ENCODE measurements around the gene TOR1AIP2.

TOR1AIP2 gene
- 162 to 289 (median 222) reads per million in 18 experiments for total RNA-seq

- peak; percentile 78 to 86 for DNase-seq
Observed at GRCh38 chr1:179877586-179878265, at the start of gene TOR1AIP2. TSS of gene TOR1AIP2 (minus strand) at chr1:179877803. CDS start at chr1:179852665, 25,138 bp downstream.

DNA sequence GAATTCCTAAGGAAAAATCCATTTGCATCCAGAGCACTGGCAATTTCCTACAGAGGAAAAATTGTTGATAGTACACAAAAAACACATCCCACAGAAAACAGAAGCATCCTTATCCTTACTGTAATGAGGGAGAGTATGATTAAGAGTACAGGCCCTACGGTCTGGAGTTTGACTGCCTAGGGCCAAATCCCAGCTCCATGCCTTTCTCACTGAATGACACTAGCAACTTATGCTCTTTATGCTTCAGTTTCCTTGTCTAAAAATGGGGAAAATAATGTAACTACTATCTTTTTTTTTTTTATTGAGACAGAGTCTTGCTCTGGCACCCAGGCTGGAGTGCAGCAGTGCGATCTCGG lies 49.2 kb upstream of the TOR1AIP2 start:
- no peak for DNase-seq

GRCh38 chr1:179925922-179926849 lies 48.6 kb upstream of the TOR1AIP2 start:
- peak; percentile 1 to 19 for DNase-seq

- DNase-seq: no peak
Observed at GRCh38 chr1:179925302-179925701, 47.7 kb upstream of the TOR1AIP2 start.

GRCh38 chr1:179924268-179924667 lies 46.7 kb upstream of the TOR1AIP2 start:
- DNase-seq: no peak

DNA sequence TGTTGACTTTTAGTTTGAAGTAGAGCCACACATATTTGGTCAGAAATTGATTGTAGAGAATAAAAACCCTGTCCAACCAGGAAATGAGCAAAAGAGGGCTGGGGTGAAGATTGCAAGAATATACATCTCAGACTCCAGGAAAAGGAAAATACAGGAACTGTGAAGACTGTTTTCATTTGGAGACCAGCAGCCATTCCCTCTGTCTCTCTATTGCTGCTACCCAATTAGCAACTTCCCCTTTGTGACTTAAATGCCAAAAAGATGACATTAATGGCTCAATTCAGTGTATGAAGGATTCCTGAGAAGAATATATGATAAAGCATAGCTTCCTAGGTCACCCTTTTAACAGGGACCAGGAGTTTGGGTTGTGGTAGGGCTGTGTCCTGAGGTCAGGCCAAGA lies 45.4 kb upstream of the TOR1AIP2 start:
- peak in 1 of 2 donors; percentile 10 for DNase-seq

DNA sequence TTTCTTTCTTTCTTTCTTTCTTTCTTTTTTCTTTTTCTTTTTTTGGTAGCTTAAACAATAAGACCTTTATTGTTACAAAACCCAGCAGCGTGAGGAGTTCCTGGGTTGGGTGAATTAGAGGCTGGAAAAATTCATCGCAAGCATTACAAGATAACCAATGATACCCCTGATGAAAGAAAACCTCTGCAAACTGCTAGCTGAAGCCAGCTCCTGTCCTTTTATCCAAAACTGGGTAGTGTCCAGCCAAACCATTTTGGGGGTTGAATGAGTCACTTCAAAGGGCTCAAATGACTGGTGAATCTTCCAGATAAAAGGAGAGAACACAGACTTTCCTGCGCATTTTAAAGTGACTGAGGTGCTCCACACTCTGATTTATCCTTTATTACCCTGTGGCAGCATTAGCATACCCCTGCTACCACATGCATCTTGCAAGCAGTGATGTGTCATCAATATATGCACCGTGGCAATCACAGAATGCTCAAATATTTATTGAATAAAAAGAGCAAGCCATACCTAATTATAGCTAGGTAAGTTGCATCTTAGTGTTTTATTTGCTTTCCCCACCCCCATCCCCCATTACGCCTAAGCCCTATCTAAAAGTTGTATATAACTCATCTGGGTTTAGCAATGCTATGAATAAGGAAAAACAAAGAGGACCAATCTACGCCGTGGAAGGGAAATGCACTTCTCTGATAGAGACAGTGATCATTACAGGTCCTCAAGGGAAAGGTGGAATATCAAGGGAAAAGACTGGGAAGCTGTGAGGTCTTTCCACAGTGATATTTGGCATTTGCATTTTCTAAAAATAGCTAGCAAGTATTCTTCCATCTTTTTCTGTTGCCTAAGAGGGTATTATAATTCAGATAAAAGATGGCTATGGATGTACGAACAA lies 44.6 kb upstream of the TOR1AIP2 start:
- no peak for DNase-seq

DNA sequence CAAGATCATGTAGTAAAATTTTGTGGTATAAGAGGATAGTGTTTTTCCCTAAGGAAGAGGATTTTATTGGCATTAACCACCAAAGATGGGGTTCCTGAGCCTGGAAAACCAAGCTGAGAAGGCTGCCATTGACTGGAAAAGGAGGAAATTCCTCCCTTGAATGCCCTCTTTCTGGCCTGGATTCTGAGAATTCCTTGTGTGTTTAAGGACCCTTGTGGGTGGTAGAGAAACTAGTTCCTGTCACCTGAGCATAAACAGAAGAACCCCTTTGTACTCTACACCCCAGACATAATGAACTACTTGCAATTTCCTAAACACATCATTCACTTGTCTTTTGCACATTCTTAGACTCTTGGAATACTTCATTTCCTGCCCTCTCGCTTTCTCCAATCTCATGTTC lies 43.9 kb upstream of the TOR1AIP2 start:
- no peak for DNase-seq

DNA sequence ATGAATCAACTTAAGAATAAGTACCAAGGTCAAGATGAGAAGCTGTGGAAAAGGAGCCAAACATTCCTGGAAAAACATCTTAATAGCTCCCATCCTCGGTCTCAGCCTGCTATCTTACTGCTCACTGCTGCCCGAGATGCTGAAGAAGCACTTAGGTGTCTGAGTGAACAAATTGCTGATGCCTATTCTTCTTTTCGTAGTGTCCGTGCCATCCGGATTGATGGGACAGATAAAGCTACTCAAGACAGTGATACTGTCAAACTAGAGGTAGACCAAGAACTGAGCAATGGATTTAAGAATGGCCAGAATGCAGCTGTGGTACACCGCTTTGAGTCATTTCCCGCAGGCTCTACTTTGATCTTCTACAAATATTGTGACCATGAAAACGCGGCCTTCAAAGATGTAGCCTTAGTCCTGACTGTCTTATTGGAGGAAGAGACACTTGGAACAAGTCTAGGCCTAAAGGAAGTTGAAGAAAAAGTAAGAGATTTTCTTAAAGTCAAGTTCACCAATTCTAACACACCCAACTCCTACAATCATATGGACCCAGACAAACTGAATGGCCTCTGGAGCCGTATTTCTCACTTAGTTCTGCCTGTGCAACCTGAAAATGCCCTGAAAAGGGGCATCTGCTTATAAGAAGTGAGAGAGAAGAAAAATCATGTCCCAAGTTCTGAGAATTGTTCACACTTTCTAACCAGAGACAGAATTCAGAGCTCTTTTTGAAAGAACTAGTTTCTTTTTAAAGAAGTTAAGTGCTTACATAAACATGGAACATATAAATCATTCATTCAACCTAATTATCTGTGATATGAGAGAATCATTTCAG lies 40.2 kb upstream of the TOR1AIP2 start:
- no peak for DNase-seq

DNA sequence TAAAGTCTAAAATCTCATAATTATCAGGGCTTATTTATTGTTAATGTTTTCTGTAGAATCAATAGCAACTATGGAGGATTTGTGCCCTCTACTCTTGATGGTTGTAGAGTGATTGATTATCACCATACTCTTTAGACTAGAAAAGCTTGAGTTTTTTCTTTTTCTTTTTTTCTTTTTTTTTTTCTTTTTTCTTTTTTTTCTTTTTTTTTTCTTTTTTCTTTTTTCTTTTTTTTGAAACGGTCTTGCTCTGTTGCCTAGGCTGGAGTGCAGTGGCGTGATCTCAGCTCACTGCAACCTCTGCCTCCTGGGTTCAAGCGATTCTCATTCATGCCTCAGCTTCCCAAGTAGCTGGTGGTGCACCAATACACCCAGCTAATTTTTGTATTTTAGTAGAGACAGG lies 34.2 kb upstream of the TOR1AIP2 start:
- DNase-seq: no peak

- no peak for DNase-seq
Observed at GRCh38 chr1:179910934-179911333, 33.3 kb upstream of the TOR1AIP2 start.

- no peak for DNase-seq
Observed at GRCh38 chr1:179889589-179889988, 12.0 kb upstream of the TOR1AIP2 start.

DNA sequence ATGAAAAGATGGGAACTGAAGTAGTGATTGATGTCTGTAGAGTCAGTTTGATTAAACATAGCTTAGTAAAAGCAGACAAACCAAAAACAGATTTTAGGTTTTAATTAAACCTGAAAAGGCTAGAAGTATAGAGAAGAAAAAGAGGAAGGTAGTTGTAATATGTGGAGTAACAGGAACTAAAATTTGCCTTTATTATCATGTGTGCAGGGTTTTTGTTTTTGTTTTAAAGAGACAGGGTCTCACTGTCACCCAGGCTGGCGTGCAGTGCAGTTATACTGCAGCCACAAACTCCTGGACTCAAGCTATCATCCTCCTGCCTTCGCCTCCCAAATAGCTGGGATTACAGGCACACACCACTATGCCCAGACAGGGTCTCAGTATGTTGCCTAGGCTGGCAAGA lies 10.5 kb upstream of the TOR1AIP2 start:
- peak in 1 of 2 donors; percentile 38 for DNase-seq

DNA sequence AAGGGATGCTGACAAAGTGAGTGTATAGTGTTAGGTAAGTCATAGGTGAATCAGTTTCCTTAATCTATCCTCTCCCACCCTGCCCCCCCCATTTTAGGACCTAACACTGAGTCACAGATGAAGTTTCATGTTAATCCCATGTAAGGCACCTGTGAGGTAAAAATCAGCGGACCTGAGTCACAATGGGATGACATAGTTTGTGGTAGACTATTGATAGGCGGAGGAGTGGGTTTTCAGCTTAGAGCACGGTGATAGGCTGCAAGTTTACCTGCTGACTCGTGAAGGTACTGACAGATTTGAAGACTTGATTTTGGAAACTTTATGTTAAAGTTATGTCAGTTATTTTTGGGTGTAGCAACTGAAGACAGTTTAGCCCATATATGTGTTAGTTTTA lies 6.1 kb upstream of the TOR1AIP2 start:
- DNase-seq: no peak

DNA sequence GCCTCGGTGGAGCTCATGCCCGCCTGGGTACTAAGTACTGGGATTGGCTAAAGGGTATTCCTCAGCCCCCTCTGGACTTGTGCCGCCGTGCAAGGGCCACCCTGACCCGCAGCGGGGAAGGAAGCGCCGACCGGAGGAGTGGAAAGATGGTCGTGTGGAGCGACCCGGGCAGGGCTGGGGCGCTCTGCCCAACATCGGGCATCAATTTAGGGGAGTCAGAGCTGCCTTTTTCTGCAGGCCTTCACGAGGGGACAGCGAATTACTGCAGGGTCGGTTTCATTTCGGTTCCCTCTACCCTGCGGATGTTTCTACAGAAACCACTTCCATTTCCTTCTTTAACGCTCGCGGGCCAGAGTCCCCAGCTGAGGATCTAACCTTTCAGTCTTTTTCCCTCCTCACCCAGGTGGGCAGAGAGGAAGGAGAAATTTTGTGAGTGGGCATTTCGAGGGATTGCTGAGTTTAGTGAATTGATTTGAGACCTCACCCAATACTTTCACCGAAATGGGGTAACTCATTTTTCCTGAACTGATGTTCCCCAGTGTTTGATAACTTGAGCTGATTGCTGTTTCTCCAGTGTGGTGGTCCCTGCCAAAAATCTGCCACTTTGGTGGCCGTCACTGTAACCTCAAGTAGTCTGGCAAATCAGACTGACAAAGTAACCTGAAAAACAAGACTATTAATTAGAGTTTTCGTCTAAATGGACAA lies 5.6 kb upstream of the TOR1AIP2 start:
- peak; percentile 26 to 44 for DNase-seq

DNA sequence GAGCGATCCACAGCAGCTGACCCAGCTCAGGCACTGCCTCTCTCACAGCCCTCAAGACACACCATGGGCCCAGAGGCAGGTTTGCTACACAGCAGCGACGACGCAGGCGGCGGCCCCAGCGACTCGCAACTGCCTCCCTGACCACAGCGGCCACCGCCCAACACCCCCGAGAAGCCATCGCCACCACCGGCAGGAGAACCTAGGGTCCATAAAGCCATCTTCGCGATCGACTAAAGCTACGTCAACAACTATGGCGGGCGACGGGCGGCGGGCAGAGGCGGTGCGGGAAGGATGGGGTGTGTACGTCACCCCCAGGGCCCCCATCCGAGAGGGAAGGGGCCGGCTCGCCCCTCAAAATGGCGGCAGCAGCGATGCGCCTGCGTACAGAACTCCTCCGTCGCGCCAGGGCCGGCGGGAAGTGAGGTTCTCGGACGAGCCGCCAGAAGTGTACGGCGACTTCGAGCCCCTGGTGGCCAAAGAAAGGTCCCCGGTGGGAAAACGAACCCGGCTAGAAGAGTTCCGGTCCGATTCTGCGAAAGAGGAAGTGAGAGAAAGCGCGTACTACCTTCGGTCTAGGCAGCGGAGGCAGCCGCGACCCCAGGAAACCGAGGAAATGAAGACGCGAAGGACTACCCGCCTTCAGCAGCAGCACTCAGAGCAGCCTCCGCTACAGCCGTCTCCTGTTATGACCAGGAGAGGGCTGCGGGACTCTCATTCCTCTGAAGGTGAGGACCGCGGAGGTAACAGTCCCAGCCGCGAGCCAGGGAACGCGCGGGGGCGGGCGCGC lies 4.8 kb upstream of the TOR1AIP2 start, which contains the start of gene TOR1AIP1:
Gene TOR1AIP1, plus strand, starts transcription at position 33 of the 787 bp plus-strand sequence. Its CDS starts 218 bp downstream, at position 251.
- DNase-seq: peak; percentile 99

DNA sequence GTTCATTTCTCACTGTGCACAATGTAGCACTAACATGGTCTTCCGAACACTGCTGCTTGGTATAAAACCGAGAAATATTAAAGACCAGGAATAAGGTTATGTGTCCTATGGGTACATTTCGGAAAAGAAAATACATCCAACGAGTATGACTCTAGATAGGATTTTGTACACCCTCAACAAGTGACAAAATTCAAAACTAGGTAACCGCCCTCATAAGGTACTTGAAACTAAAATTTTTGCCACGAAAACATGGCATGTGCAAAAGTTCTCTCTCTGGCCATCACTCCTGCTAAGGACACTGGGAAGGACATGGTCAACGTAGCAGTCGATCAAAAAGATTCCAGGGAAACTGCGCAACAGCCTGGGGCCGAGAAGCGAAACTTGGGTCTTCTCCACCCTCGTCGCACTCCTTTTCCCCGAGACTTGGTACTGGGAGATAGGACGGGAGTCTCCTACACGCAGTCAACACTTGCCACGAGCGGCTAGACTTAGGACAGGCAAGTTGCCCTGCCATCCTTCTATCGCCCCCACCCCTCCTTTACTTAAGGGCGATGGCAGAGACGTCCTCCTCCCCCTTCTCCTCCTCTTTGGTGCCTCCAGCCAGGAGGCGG lies 4.1 kb upstream of the TOR1AIP2 start:
- DNase-seq: no peak

DNA sequence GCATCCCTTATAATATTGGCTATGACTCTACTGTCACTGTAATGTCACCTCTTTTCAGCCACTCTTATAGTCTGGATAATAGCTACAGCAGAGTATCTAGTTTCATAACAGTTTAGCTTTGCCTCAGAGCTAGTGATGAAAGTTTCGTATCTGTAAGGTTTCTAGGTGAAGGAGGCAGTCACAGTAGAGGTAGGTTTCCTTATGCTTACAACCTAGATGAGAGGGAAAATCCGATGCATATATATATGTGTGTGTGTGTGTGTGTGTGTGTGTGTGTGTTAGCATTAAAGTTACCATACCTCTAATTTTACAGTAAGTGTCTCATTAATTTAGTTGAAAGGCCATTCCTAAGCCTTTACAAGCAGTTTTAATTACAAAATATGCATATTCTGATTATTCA lies 2.2 kb upstream of the TOR1AIP2 start:
- no peak for DNase-seq

GRCh38 chr1:179876300-179876715 lies 1.3 kb downstream of the TOR1AIP2 start:
- DNase-seq: peak in 1 of 2 donors; percentile 33
